Esophagus squamous epithelium (tissue), 4 donors: ENCODE results near the gene CTDP1.

Source experiments
- POLR2A ChIP-seq, 4 donors: fragments of 450-650 bp; IDR thresholded peaks; one replicate each; pipeline ENCODE4 v1.6.1; 2017; ENCODE audit warnings: antibody characterized with exemption in 4 of 4, mild to moderate bottlenecking in 4 of 4, moderate library complexity in 3 of 4
- TF ChIP-seq, protein P1 (sequence below), 6 experiments: fragments of 450-650 bp in 4 of 6; fragments of 200-600 bp in 2 of 6; sonication (generic) in 2 of 6; IDR thresholded peaks; one replicate each; pipeline ENCODE4 v1.5.1; 2016 to 2019; ENCODE audit warnings: antibody characterized with exemption in 6 of 6, mild to moderate bottlenecking in 4 of 6, moderate library complexity in 4 of 6

DNA sequence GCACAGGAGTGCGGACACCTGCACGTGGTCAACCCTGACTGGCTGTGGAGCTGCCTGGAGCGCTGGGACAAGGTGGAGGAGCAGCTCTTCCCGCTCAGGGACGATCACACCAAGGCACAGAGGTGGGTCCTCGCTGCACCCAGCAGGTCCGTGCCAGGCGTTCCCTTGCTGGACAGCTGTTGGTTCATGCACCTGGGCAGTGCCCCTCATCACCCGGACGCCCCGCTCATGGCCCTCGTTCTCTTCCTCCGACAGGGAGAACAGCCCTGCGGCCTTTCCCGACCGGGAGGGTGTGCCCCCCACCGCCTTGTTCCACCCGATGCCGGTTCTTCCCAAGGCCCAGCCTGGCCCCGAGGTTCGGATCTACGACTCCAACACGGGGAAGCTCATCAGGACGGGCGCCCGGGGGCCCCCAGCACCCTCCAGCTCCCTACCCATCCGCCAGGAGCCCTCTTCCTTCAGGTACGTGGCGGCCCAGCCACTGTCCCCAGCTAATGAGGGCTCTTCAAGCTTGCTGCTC lies 38.0 kb downstream of the CTDP1 start:
- TF ChIP-seq, protein P1, sequence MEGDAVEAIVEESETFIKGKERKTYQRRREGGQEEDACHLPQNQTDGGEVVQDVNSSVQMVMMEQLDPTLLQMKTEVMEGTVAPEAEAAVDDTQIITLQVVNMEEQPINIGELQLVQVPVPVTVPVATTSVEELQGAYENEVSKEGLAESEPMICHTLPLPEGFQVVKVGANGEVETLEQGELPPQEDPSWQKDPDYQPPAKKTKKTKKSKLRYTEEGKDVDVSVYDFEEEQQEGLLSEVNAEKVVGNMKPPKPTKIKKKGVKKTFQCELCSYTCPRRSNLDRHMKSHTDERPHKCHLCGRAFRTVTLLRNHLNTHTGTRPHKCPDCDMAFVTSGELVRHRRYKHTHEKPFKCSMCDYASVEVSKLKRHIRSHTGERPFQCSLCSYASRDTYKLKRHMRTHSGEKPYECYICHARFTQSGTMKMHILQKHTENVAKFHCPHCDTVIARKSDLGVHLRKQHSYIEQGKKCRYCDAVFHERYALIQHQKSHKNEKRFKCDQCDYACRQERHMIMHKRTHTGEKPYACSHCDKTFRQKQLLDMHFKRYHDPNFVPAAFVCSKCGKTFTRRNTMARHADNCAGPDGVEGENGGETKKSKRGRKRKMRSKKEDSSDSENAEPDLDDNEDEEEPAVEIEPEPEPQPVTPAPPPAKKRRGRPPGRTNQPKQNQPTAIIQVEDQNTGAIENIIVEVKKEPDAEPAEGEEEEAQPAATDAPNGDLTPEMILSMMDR (IDR thresholded peaks at IDR 0.05): no peak
- no peak for TF ChIP-seq POLR2A (IDR thresholded peaks at IDR 0.05)
